ENCODE data around the gene FGD2. TPM values are rescaled to one million over a fixed set of nuclear protein-coding genes. Genes with fewer than 3 reads are reported as not detected.
A peak's percentile ranks its signal among the peaks of the same experiment; 100 is the strongest.

Gene FGD2
- total and polyA plus RNA-seq, 12 donors, result 1.0 to 22.1 (median 2.5) TPM

DNA sequence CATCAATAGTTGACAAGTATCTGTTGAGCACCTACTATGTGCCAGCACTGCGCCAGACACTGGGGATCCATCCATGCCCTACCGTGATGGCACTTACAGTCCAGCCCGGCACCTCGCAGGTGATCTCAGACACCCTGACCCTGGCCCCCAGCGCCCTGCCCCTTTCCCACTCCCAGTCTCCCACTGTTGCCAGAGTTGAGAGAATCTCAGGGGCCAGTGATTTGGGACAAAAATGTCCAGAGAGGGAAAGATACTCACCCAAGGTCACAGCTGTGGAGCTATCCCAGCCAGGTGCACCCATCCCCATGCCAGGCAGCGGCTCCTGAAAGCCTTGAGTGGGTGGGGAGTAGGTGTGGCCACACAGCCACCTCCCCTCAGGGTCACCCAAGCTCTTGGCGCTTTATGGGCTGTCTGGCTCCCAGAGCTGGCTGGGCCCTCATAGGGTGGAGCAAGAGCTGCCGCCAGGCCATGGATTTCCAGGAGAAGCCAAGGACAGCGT, 47.6 kb upstream of the FGD2 start:
- H3K36me3 ChIP-seq, result no peaks in the 10 kb centered on the region
- no peak overlapping the region for H3K4me3 ChIP-seq
- 85 to 92% methylated on average over 9 of the region's 9 CpGs for WGBS, 2 donors
- H3K27me3 ChIP-seq, result peaks cover 0 to 6% (median 0%) of the 10 kb centered on the region in 7 donors
- H3K9me3 ChIP-seq, result no peaks in the 10 kb centered on the region
- TF ChIP-seq, protein P1, sequence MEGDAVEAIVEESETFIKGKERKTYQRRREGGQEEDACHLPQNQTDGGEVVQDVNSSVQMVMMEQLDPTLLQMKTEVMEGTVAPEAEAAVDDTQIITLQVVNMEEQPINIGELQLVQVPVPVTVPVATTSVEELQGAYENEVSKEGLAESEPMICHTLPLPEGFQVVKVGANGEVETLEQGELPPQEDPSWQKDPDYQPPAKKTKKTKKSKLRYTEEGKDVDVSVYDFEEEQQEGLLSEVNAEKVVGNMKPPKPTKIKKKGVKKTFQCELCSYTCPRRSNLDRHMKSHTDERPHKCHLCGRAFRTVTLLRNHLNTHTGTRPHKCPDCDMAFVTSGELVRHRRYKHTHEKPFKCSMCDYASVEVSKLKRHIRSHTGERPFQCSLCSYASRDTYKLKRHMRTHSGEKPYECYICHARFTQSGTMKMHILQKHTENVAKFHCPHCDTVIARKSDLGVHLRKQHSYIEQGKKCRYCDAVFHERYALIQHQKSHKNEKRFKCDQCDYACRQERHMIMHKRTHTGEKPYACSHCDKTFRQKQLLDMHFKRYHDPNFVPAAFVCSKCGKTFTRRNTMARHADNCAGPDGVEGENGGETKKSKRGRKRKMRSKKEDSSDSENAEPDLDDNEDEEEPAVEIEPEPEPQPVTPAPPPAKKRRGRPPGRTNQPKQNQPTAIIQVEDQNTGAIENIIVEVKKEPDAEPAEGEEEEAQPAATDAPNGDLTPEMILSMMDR (IDR thresholded peaks at IDR 0.05), result no peak
- H3K4me1 ChIP-seq, result peaks cover 0 to 50% (median 21%) of the 10 kb centered on the region in 9 donors
- intact Hi-C loops (cut with DNase I), result no loop called here
- no peak for ATAC-seq
- DNase-seq, result no peak
- H3K27ac ChIP-seq, result no peak overlapping the region

DNA sequence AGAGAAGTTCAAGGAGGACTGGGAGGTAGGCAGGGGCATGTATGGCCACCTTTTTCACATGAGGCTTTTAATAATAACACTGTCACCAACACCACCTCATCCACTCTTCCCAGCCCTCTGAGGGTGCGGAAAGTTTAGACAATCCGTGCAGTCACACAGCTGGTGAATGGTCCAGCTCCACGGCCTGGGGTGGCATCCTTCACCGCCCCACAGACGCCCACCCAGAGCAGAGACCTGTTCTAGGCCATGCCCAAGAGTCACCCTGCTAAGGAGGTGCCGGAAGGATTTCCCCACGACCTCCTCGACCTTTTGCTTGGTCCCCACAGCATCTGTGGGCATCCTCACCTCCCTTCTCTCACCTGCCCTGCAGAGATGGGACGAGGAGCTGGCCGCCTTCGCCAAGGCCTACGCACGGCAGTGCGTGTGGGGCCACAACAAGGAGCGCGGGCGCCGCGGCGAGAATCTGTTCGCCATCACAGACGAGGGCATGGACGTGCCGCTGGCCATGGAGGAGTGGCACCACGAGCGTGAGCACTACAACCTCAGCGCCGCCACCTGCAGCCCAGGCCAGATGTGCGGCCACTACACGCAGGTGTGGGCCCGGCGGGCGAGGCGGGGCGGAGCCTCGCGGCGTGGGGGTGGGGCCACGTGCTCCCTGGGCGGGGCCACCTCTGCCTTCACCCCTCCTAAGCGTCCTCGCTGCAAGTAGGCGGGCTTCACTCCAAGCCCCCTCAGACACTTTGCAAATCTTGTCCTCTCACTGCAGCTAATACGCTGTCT, 46.5 kb upstream of the FGD2 start:
- Histone ChIP-seq H3K9me3 (no peaks in the 10 kb centered on the region), H3K27ac (peak overlapping the region in 2 of 10 donors; percentile 39 to 68), H3K36me3 (no peaks in the 10 kb centered on the region), H3K4me3 (no peak overlapping the region), H3K4me1 (peaks cover 4 to 61% (median 27%) of the 10 kb centered on the region in 9 donors), H3K27me3 (peaks cover 0 to 6% (median 0%) of the 10 kb centered on the region in 7 donors)
- intact Hi-C loops (cut with DNase I), result no loop called here
- no peak for ATAC-seq
- WGBS, 2 donors, result 88 to 89% methylated on average over 42 to 44 of the region's 44 CpGs
- DNase-seq, result no peak
- TF ChIP-seq, protein P1 (IDR thresholded peaks at IDR 0.05), result no peak

DNA sequence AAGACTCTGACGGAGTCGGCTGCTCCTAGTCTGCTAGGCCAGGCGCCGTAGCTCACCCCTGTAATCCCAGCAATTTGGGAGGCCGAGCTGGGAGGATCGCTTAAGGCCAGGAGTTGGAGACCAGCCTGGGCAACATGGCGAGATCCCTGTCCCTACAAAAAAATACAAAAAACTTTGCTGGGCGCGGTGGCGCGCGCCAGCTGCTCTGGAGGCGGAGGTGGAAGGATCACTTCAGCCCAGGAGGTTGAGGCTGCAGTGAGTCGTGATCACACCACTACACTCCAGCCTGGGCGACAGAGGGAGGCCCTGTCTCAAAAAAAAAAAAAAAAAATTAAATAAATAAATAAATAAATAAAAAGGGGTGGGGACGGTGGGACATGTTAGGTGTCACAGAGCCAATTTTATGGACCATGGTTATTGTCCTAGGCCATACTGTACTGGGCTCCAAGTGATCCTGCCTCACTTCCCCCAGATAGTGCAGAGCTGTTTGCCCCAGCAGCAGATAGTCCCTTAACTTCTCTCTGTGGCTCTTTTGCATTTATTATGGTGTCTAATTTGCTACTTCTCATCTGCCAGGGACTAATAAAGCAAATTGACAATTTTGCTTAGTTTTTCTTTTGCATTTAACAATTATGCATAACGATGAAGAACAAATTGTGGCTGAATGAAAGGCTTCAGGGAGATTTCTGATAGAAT, 45.8 kb upstream of the FGD2 start:
- DNase-seq (no peak), ATAC-seq (no peak)
- WGBS, 2 donors, result 90 to 93% methylated on average over 17 of the region's 17 CpGs
- Histone ChIP-seq H3K27ac (peak overlapping the region in 2 of 10 donors; percentile 39 to 68), H3K36me3 (no peaks in the 10 kb centered on the region), H3K4me1 (peaks cover 8 to 63% (median 33%) of the 10 kb centered on the region in 9 donors), H3K4me3 (no peak overlapping the region), H3K9me3 (no peaks in the 10 kb centered on the region), H3K27me3 (peaks cover 0 to 6% (median 0%) of the 10 kb centered on the region in 7 donors)
- TF ChIP-seq, protein P1 (IDR thresholded peaks at IDR 0.05), result no peak
- intact Hi-C loops (cut with DNase I), result no loop called here
